Aorta (tissue), 5 donors: Measurements from ENCODE around the gene UBE3D. TPM values are rescaled to one million over a fixed set of nuclear protein-coding genes. Genes with fewer than 3 reads are reported as not detected.

Experiments used
- ATAC-seq: fragments of 200-7000 bp; cut with Tn5 transposase; one replicate; pipeline ENCODE4 v1.9.1; 2022; ENCODE audit warnings: moderate library complexity; ENCODE audit not compliant: low FRiP score
- DNase-seq, 2 donors: peaks; one replicate each; pipeline ENCODE4 v3.0.0-alpha.2; 2020
- H3K27ac ChIP-seq, 2 donors: one replicate each; pipeline ENCODE4 v1.5.1; 2013; ENCODE audit warnings: low read length in 2 of 2, mild to moderate bottlenecking in 2 of 2, moderate library complexity in 2 of 2, control low read depth in 1 of 2, inconsistent platforms in 1 of 2, low read depth in 1 of 2
- H3K27me3 ChIP-seq, 2 donors: one replicate each; pipeline ENCODE4 v1.6.1; 2013; ENCODE audit warnings: control low read depth in 1 of 2, low read length in 1 of 2, mild to moderate bottlenecking in 1 of 2, moderate library complexity in 1 of 2; ENCODE audit not compliant: insufficient read depth in 2 of 2, control insufficient read depth in 1 of 2
- H3K36me3 ChIP-seq, 2 donors: one replicate each; pipeline ENCODE4 v1.6.1; 2013; ENCODE audit warnings: control low read depth in 1 of 2, low read length in 1 of 2, mild to moderate bottlenecking in 1 of 2; ENCODE audit not compliant: insufficient read depth in 2 of 2, control insufficient read depth in 1 of 2
- H3K4me1 ChIP-seq, 2 donors: one replicate each; pipeline ENCODE4 v1.6.1; 2013; ENCODE audit warnings: low read length in 2 of 2, control low read depth in 1 of 2, mild to moderate bottlenecking in 1 of 2, moderate library complexity in 1 of 2; ENCODE audit not compliant: insufficient read depth in 2 of 2, control insufficient read depth in 1 of 2
- H3K4me3 ChIP-seq, 2 donors: one replicate each; pipeline ENCODE4 v1.5.1; 2013; ENCODE audit warnings: low read length in 2 of 2, control low read depth in 1 of 2, mild to moderate bottlenecking in 1 of 2
- H3K9me3 ChIP-seq: one replicate; pipeline ENCODE4 v1.6.1; 2013; ENCODE audit warnings: mild to moderate bottlenecking, low read length; ENCODE audit not compliant: control insufficient read depth
- WGBS, 2 donors: extraction: QIAGEN DNeasy Blood & Tissue Kit; methylation state at CpG; one replicate each; pipeline ENCODE4 v1.1.7; 2013; 5-methylcytosine and 5-hydroxymethylcytosine counted together
- intact Hi-C, 2 donors: fragments of 100-400 bp; cut with DNase I; formaldehyde crosslinking; loops; one replicate each; pipeline versions ENCODE4 v1.14.2 to v1.15.0; 2022
- polyA plus RNA-seq, 2 donors: library from polyadenylated mRNA; stranded (reverse); fragments of 200-250 nt; gene quantifications; one replicate each; pipeline ENCODE4 v1.2.3, GENCODE V29; 2013
- total RNA-seq, 2 donors: library from RNA; stranded (reverse); fragmentation: NEBNext Ultra II Directional; extraction: Animal tissue kit (Norgen Biotek cat#: 25700); gene quantifications; one replicate each; pipeline ENCODE4 v1.2.1, GENCODE V29; 2021
- donor health status: healthy with polysubstance abuse.
- donor health status: Bipolar disorder and iron deficiency.
- donor health status: DM: no; HTN: no; CAD: no.
- donor health status: DM: no; HTN: no; CAD: no.
- donor health status: DM: yes; HTN: yes; CAD: no.

Gene UBE3D
- total and polyA plus RNA-seq, 4 donors, result 1.8 to 7.7 (median 3.7) TPM

DNA sequence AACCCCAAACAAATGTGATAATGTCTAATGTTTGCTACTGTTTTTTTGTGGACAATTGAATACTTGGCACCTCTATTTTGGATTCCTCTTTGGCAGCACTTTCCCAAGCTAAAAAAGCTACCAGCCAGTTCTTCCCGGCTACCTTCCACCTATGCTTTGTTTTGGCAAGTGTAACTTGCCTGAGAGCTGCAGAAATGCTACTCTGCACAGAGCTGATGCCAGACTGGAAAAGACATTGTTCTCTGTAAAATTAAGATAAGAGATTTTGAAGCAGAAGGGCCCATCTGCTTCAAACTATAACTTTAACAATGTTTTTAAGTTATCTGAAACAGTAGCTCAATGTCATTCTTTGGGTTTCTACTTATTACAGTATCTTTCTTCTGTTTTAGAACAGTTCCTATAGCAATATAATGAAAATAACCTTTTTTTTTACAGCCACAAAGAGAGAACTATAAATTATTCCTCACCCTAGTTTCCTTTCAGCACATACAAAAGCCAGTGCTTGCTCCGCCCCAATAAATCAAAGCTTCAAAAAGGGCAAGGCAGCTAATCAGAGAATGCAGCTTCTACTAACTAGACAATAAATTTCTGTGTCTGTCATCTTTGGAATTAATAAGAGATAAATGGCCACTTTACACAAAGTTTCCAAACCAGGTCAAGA is 183.1 kb downstream of the UBE3D start:
- no peaks in the 10 kb centered on the region for H3K9me3 ChIP-seq
- no peaks in the 10 kb centered on the region for H3K4me1 ChIP-seq
- no peaks in the 10 kb centered on the region for H3K36me3 ChIP-seq
- no peaks in the 10 kb centered on the region for H3K27me3 ChIP-seq
- DNase-seq, result no peak
- intact Hi-C loops, result no loop called here
- no peak for ATAC-seq
- 37 to 39% methylated on average over 2 of the region's 2 CpGs for WGBS, 2 donors
- no peak overlapping the region for H3K27ac ChIP-seq
- no peak overlapping the region for H3K4me3 ChIP-seq

DNA sequence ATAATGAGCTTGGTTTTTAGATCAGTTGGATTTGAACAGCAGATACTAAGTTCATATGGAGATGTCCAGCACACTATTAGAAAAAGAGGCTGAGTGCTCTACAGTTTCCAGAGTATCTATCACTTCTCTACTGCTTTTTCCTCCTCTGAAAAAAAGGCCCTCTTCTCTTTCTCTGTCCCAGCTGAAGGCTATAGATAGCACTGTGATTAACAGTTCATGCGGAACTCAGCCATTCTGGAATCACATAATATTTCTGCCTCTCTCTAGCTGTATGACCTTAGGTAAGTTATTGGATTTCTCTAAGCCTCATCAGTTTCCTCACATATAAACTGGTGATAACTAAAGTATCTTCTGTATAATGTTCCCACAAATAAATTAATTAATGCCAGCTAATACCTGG is 184.1 kb downstream of the UBE3D start:
- no peak for ATAC-seq
- Histone ChIP-seq H3K4me3 (no peak overlapping the region), H3K36me3 (no peaks in the 10 kb centered on the region), H3K9me3 (no peaks in the 10 kb centered on the region), H3K4me1 (no peaks in the 10 kb centered on the region), H3K27me3 (no peaks in the 10 kb centered on the region), H3K27ac (no peak overlapping the region)
- no peak for DNase-seq
- intact Hi-C loops, result no loop called here
- WGBS, 2 donors, result 63 to 65% methylated on average over 1 of the region's 1 CpG

DNA sequence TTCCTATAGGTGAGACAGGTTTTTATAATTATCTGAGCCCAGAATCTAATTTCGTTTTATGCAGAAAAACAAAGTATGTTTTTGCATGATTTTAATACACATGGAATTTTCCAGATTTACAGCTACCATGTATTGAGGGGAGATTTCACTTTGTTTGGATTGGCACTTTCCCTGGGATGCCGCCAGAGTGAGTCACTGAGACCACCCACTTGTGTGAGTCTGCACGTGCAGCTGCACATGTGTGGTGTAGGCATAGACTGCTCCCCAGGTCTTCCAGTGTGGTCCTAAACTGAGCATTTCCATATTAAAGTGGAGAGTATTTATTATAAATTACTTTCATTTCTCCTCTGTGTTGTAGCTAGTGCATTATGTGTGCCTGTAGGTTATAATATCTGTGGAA is 186.8 kb downstream of the UBE3D start:
- no peaks in the 10 kb centered on the region for H3K36me3 ChIP-seq
- 7 to 10% methylated on average over 3 of the region's 3 CpGs for WGBS, 2 donors
- no peak for ATAC-seq
- no peak overlapping the region for H3K27ac ChIP-seq
- intact Hi-C loops, result no loop called here
- DNase-seq, result no peak
- H3K4me3 ChIP-seq, result no peak overlapping the region
- H3K9me3 ChIP-seq, result no peaks in the 10 kb centered on the region
- no peaks in the 10 kb centered on the region for H3K27me3 ChIP-seq
- H3K4me1 ChIP-seq, result no peaks in the 10 kb centered on the region

DNA sequence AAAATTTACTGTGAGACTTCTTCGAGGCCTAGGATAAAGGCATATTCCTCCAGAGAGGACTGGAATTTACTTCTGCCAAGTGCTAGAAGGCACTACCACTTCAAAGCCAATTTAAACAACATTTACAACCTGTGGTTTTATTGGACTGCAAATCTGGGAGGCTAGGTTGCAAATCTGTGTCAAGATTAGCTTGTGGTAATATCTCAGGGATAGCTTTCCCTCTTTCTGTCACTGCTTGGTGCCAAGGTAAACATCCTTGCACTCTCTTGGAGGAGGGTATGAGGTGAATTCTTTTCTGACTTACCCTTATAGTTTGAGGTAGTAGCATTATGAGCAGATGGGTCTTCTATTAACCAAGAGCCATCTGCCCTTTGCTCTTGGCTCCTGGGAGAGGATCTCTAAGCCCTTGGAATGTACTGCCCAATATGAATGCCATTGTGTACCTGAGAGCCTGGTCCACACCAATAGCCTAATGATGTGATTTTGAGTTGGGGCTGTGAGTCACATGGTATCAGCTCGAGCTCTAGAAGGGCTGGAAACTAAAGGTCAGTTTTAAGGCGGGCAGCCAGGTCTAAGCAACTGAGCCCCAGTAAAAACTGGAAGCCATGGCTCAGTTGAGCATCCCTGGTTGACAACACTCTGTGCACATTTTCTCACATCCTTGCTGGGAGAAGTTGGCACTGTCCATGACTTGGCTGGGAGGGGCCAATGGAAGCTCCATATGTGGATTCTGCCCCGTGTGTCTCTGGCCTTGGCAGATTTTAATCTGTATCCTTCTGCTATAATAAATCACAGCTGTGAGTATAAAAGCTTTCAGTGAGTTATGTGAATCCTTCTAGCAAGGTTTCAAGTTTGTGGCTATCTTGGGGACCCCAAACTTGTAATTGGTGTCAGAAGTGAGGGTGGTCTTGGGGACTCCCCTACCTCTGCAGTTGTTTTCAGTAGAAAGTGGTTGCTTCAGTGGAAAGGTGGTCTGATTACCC is 188.1 kb downstream of the UBE3D start:
- no peak overlapping the region for H3K27ac ChIP-seq
- H3K9me3 ChIP-seq, result no peaks in the 10 kb centered on the region
- intact Hi-C loops, result no loop called here
- DNase-seq (no peak), ATAC-seq (no peak)
- H3K4me3 ChIP-seq, result no peak overlapping the region
- no peaks in the 10 kb centered on the region for H3K4me1 ChIP-seq
- H3K36me3 ChIP-seq, result no peaks in the 10 kb centered on the region
- WGBS, 2 donors, result 54 to 56% methylated on average over 4 of the region's 4 CpGs
- no peaks in the 10 kb centered on the region for H3K27me3 ChIP-seq

DNA sequence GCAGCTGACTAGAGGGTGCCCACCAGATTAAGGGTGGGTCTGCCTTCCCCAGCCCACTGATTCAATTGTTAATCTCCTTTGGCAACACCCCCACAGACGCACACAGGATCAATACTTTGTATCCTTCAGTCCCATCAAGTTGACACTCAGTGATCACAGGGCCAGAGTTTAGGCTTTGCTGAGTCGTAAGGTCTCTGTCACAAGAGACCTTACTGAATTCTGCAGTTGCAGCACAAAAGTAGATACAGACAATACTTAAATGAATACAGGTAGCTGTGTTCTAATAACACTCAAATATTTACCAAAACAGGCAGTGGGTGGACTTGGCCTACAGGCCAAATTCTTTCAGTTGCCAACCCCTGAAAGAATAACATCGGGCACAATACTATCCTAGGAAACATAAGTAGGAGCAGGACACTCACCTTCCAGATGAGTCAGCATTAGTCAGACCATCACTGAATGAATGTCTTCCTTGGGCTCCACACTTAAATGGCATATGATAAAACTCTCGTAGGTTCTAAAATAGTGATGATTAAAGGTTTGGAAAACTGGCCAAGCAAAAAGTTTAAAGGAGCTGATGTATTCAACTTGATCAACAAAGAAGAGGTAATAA is 190.0 kb downstream of the UBE3D start:
- intact Hi-C loops, result no loop called here
- whole genome bisulfite sequencing, 2 donors, result 88 to 90% methylated on average over 4 of the region's 4 CpGs
- no peaks in the 10 kb centered on the region for H3K9me3 ChIP-seq
- no peak overlapping the region for H3K27ac ChIP-seq
- no peaks in the 10 kb centered on the region for H3K4me1 ChIP-seq
- H3K4me3 ChIP-seq, result no peak overlapping the region
- H3K27me3 ChIP-seq, result no peaks in the 10 kb centered on the region
- DNase-seq (no peak), ATAC-seq (no peak)
- H3K36me3 ChIP-seq, result no peaks in the 10 kb centered on the region

DNA sequence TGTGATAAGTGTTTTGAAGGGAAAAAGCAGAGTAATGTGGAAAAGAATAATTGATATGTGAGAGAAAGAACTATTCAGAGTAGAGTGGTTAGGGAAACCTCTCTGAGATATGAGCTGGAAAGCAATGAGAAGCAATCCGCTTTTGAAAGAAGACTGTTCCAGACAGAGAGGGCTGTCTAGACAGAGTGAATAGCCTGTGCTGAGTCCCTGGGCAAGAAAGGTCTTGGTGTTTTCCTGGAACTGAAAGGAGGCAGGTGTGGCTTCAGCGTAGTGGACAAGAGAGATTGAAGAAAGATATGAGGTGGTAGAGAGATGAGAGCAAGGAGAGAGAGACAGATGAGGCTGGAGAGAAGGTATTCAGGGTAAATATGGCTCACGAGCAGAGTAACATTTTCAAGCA is 190.8 kb downstream of the UBE3D start:
- Histone ChIP-seq H3K36me3 (no peaks in the 10 kb centered on the region), H3K4me3 (no peak overlapping the region), H3K4me1 (no peaks in the 10 kb centered on the region), H3K27ac (no peak overlapping the region), H3K9me3 (no peaks in the 10 kb centered on the region), H3K27me3 (no peaks in the 10 kb centered on the region)
- 75 to 77% methylated on average over 3 of the region's 3 CpGs for WGBS, 2 donors
- no peak for DNase-seq
- ATAC-seq, result no peak
- intact Hi-C loops, result no loop called here

DNA sequence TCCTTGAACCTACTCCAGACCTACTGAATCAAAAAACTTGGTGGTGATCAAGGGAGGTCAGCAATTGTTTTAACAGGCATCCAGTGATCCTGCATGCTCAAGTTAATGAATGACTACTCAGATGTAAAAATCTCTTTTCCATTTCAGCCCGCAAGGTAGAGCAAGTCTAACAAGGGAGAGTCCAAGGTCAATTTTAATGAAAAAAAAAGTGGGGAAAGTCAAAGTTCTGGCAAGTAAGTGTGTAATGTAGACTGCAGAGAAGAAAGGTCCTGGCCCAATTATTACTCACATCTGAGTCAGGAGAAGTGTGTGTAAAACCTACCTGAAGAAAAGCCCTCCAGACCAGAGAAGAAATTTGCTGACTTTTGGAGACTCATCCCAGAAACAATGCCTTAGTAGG is 193.5 kb downstream of the UBE3D start:
- DNase-seq (no peak), ATAC-seq (no peak)
- Histone ChIP-seq H3K27me3 (no peaks in the 10 kb centered on the region), H3K4me1 (no peaks in the 10 kb centered on the region), H3K9me3 (no peaks in the 10 kb centered on the region), H3K27ac (no peak overlapping the region), H3K4me3 (no peak overlapping the region), H3K36me3 (no peaks in the 10 kb centered on the region)
- intact Hi-C loops, result no loop called here
- 94 to 97% methylated on average over 1 of the region's 1 CpG for WGBS, 2 donors

DNA sequence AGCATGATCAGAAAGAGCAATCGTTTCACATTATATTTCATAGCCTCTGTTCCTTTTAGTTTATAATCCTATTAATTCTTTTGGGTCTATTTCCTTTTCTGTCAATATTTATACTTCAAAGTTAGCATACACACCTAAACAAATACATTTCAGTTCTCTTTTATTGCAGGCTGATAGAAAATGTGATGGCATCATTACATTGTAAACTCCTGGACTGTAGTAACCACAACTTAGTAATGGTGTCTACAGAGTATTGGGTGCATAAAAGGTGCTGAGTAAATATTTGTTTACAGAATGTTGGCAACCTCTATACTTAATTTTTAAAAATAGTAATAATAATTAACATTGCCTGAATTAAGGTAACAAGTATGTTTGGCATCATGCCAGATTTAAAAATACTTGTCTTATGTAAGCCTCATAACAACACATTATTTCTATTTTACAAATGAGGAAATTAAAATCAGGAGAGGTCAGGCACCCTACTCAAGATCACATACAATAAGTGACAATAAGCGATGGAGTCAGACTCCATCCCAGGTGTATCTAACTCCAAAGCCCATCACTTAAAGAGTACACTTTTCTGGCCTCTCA is 195.0 kb downstream of the UBE3D start:
- DNase-seq (no peak), ATAC-seq (no peak)
- no peak overlapping the region for H3K27ac ChIP-seq
- H3K4me1 ChIP-seq, result no peaks in the 10 kb centered on the region
- no peaks in the 10 kb centered on the region for H3K27me3 ChIP-seq
- intact Hi-C loops, result no loop called here
- no peaks in the 10 kb centered on the region for H3K9me3 ChIP-seq
- no peaks in the 10 kb centered on the region for H3K36me3 ChIP-seq
- WGBS, 2 donors, result 87 to 89% methylated on average over 2 of the region's 2 CpGs
- no peak overlapping the region for H3K4me3 ChIP-seq
